Testis (tissue), 5 donors: ENCODE data around the gene ATP1B3. TPM values are rescaled to one million over a fixed set of nuclear protein-coding genes. Genes with fewer than 3 reads are reported as not detected.
A peak's percentile ranks its signal among the peaks of the same experiment; 100 is the strongest.

ENCODE experiments used
- DNase-seq: peaks from one replicate; pipeline ENCODE4 v3.0.0-alpha.2; 2019
- H3K27ac ChIP-seq, 2 donors: fragments of 200-600 bp; sonication (generic); one replicate each; pipeline ENCODE4 v1.5.1; 2019
- H3K27me3 ChIP-seq: fragments of 200-600 bp; sonication (generic); one replicate; pipeline ENCODE4 v1.5.1; 2019
- H3K36me3 ChIP-seq: fragments of 200-600 bp; sonication (generic); one replicate; pipeline ENCODE4 v1.5.1; 2017; ENCODE audit warnings: low read depth; ENCODE audit errors: missing control alignments
- H3K4me1 ChIP-seq: fragments of 200-600 bp; sonication (generic); one replicate; pipeline ENCODE4 v1.5.1; 2019
- H3K4me3 ChIP-seq, 2 donors: fragments of 200-600 bp; sonication (generic); one replicate each; pipeline ENCODE4 v1.5.1; 2017 to 2019
- H3K9me3 ChIP-seq: fragments of 200-600 bp; sonication (generic); one replicate; pipeline ENCODE4 v1.5.1; 2017
- CTCF ChIP-seq, 3 experiments: fragments of 450-650 bp in 2 of 3; fragments of 200-600 bp in 1 of 3; sonication (generic) in 1 of 3; IDR thresholded peaks; one replicate each; pipeline ENCODE4 v1.5.1; 2016 to 2019; ENCODE audit warnings: antibody characterized with exemption in 3 of 3, mild to moderate bottlenecking in 2 of 3, moderate library complexity in 1 of 3
- POLR2A ChIP-seq: fragments of 450-650 bp; IDR thresholded peaks from one replicate; pipeline ENCODE4 v1.6.1; 2017; ENCODE audit warnings: antibody characterized with exemption, mild to moderate bottlenecking, moderate library complexity
- WGBS, 2 donors: methylation state at CpG; one replicate each; pipeline ENCODE4 v1.1.5; 2018; 5-methylcytosine and 5-hydroxymethylcytosine counted together
- intact Hi-C: fragments of 100-400 bp; cut with DNase I; formaldehyde crosslinking; loops from one replicate; pipeline ENCODE4 v1.15.1; 2023; ENCODE audit warnings: low total_unique reads
- long read RNA-seq, 2 donors: transcript quantifications; one replicate each; lab custom pipeline, GENCODE V29; 2026
- polyA plus RNA-seq: library from polyadenylated mRNA; stranded (reverse); fragments of 350-450 nt; fragmentation: Illumina TruSeq; extraction: RNeasy Lipid Tissue Mini Kit (QIAGEN cat#74804); gene quantifications from one replicate; pipeline ENCODE4 v1.2.3, GENCODE V29; 2014; ENCODE audit warnings: low read depth, low replicate concordance; ENCODE audit not compliant: insufficient read depth
- total RNA-seq, 2 donors: library from RNA; depleted of rRNA; stranded (reverse); fragments of >200 nt; gene quantifications; one replicate each; pipeline ENCODE4 v1.2.3, GENCODE V29; 2016

The ATP1B3 gene
- 10 to 100 TPM; 47.1 to 79.5 TPM for total RNA-seq
- polyA plus RNA-seq, result 147 TPM
- long read RNA-seq, donor 1, transcript ATP1B3-201 (7 exons, 1,811 nt), result major isoform, 50 of 64 reads
- long read RNA-seq, donor 1, partial matches to known transcripts, result 12 of 64 reads
- long read RNA-seq, donor 1, other reads (novel, unspliced or antisense), result 0 of 64 reads
- long read RNA-seq, donor 2, transcript ATP1B3-201 (7 exons, 1,811 nt), result major isoform, 41 of 42 reads
- long read RNA-seq, donor 2, partial matches to known transcripts, result 0 of 42 reads
- long read RNA-seq, donor 2, other reads (novel, unspliced or antisense), result 0 of 42 reads

DNA sequence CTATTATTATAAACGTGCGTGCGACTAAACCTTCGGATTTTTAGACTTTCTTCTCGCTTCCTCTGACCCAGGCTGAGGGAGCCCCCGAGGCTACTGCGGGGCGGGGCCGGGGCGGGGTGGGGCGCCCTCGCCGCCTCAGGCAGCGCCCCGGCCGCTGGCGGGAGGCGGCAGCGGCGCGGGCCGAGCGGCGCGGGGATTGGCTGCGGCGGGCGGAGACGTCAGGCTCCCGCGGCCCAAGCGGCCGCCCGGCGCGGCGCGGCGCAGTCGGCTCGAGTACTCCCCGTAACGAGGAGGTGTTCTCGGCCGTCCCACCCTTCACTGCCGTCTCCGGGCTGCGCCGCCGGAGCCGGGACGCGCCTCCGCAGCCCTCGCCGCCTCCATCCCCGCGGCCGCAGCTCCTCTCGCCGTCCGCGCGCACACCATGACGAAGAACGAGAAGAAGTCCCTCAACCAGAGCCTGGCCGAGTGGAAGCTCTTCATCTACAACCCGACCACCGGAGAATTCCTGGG is at the start of gene ATP1B3:
TSS of gene ATP1B3 (plus strand) at position 263 of the 510 bp plus-strand sequence. CDS start at position 422, 159 bp downstream.
- Histone ChIP-seq H3K27me3 (no peaks in the 10 kb centered on the region), H3K36me3 (no peaks in the 10 kb centered on the region), H3K27ac (peak within 1 kb of the TSS; percentile 78 to 100), H3K4me3 (peak within 1 kb of the TSS; percentile 84 to 90), H3K9me3 (no peaks in the 10 kb centered on the region), H3K4me1 (peaks cover 10% of the 10 kb centered on the region)
- TF ChIP-seq POLR2A (peak; percentile 23), CTCF (IDR thresholded peaks at IDR 0.05) (peak in 2 of 3 experiments; percentile 0 to 30)
- peak; percentile 86 for DNase-seq
- 1% methylated on average over 21 to 43 of the region's 69 CpGs for WGBS, 2 donors
- intact Hi-C loops, result loop anchor here (10.0 kb wide), 1 partner anchor 142 kb away; the partner anchor contains the start of gene RNF7

- H3K4me3 ChIP-seq, result no peak overlapping the region
- no peaks in the 10 kb centered on the region for H3K4me1 ChIP-seq
- intact Hi-C loops, result no loop called here
- H3K27me3 ChIP-seq, result no peaks in the 10 kb centered on the region
- TF ChIP-seq POLR2A (no peak), CTCF (IDR thresholded peaks at IDR 0.05) (no peak)
- H3K36me3 ChIP-seq, result no peaks in the 10 kb centered on the region
- no peak overlapping the region for H3K27ac ChIP-seq
- H3K9me3 ChIP-seq, result no peaks in the 10 kb centered on the region
- no peak for DNase-seq
Measured at GRCh38 chr3:141828487-141828886, 48.0 kb upstream of the ATP1B3 start.

DNA sequence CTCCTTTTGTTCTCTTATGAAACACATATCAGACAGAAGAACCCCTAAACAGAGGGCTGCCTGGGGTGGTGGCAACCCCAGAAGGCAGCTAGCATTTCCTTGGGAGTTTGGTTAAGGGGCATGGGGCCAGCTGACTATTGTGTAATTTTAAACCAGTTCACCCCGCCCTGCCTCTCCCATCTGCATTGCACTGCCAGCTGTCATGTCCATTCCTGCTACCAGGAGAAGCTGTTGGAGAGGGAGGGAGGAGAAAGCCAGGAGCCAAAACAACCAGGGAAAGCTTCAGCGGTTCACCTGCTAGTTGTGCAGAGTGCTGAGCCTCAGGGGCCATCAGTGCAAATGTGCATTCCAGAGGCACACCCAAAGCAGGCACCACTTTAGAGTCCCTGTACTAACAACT is 47.6 kb upstream of the ATP1B3 start:
- Histone ChIP-seq H3K27ac (no peak overlapping the region), H3K9me3 (no peaks in the 10 kb centered on the region), H3K36me3 (no peaks in the 10 kb centered on the region), H3K4me3 (no peak overlapping the region), H3K27me3 (no peaks in the 10 kb centered on the region), H3K4me1 (no peaks in the 10 kb centered on the region)
- DNase-seq, result no peak
- TF ChIP-seq POLR2A (no peak), CTCF (IDR thresholded peaks at IDR 0.05) (no peak)
- WGBS, 2 donors, result 62 to 67% methylated on average over 2 of the region's 2 CpGs
- intact Hi-C loops, result no loop called here

GRCh38 chr3:141830508-141830907 is 45.9 kb upstream of the ATP1B3 start:
- no peaks in the 10 kb centered on the region for H3K36me3 ChIP-seq
- WGBS, 2 donors, result 73 to 85% methylated on average over 6 of the region's 6 CpGs
- H3K4me3 ChIP-seq, result no peak overlapping the region
- no peaks in the 10 kb centered on the region for H3K4me1 ChIP-seq
- no peak overlapping the region for H3K27ac ChIP-seq
- H3K9me3 ChIP-seq, result no peaks in the 10 kb centered on the region
- DNase-seq, result no peak
- TF ChIP-seq POLR2A (no peak), CTCF (IDR thresholded peaks at IDR 0.05) (no peak)
- no peaks in the 10 kb centered on the region for H3K27me3 ChIP-seq
- intact Hi-C loops, result no loop called here
